ENCODE measurements around the gene DISP1.
A peak's percentile ranks its signal among the peaks of the same experiment; 100 is the strongest.

DISP1 gene

DNA sequence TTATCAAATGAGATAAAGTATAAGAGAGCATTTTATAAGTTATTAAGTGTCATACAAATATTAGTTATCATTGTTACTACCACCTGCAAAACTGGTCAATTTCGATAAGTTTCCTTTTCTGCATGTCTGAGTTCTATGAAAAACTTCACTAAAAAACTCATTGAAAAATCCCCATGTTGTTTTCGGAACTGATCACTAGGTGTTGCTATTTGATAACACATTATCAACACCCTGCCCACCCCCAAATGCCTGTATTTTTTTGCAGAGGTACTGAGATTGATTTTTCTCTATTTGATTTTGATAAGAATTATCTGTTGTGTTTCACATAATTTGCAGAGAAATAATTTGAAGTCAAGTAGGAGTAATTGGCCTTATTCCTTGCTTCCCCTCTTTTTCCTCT is 22.1 kb upstream of the DISP1 start:
- DNase-seq (ENCODE audit: low read depth), result no peak
- H3K4me3 ChIP-seq (ENCODE audit: low read depth, low read length), result no peak overlapping the region
- TF ChIP-seq, protein P1, sequence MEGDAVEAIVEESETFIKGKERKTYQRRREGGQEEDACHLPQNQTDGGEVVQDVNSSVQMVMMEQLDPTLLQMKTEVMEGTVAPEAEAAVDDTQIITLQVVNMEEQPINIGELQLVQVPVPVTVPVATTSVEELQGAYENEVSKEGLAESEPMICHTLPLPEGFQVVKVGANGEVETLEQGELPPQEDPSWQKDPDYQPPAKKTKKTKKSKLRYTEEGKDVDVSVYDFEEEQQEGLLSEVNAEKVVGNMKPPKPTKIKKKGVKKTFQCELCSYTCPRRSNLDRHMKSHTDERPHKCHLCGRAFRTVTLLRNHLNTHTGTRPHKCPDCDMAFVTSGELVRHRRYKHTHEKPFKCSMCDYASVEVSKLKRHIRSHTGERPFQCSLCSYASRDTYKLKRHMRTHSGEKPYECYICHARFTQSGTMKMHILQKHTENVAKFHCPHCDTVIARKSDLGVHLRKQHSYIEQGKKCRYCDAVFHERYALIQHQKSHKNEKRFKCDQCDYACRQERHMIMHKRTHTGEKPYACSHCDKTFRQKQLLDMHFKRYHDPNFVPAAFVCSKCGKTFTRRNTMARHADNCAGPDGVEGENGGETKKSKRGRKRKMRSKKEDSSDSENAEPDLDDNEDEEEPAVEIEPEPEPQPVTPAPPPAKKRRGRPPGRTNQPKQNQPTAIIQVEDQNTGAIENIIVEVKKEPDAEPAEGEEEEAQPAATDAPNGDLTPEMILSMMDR (IDR thresholded peaks at IDR 0.05; ENCODE audit: control insufficient read depth, extremely low read depth, insufficient read depth), result peak; percentile 53

DNA sequence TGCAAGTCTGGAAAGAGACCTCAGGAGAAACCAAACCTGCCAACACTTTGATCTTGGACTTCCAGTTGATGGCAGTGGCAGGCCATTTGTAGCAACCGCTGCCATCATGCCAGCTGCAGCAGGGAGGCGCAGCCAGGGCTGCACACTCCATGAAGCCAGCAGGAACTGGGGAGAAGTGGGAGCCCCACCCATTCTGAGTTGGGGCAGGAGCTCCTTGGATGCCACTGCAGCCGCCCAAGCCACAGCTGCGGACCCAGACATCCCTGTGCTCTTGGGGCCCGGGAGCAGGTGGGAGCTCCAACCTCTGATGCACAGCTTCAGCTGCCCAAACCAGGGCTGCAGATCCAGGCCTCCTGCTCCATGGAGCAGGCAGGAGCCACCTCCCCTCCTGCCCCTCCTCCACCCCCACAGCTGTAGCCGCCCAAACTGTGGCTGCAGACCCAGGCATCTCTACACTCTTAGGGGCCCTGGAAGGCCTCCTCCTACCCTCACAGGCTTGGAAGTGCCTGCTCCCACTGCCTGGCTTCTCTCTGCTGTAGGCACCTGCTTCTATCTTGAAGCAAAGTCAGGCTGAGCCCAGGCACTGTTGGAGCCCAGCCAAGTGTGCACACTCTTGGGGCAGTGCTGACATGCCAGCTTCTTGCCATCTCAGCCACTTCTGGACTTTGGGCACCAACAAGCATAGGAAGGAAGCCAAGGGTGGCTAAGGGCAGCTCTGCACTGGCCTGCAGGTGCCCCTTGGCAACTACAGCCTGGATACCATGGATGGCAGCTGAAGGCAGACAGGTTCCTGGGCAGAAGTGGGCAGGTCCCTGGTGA is 20.0 kb upstream of the DISP1 start:
- no peak overlapping the region for H3K4me3 ChIP-seq (ENCODE audit: low read depth, low read length)
- TF ChIP-seq, protein P1 (IDR thresholded peaks at IDR 0.05; ENCODE audit: control insufficient read depth, extremely low read depth, insufficient read depth), result peak; percentile 51
- DNase-seq (ENCODE audit: low read depth), result no peak

DNA sequence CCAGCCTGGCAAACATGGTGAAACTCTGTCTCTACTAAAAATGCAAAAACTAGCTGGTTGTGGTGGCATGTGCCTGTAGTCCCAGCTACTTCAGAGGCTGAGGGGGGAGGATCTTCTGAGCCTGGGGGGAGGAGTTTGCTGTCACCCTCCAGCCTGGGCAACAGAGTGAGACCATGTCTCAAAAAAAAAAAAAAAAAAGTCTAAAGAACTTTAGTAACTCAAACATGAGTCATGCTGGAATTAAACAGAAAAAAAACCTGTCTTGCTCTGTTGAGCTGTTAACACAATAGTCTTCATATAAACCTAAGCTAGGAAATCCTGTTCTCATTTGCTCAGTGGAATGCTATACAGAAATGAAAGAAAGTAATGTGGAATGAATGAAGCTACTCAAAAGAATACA is 16.7 kb upstream of the DISP1 start:
- DNase-seq (ENCODE audit: low read depth), result no peak
- H3K4me3 ChIP-seq (ENCODE audit: low read depth, low read length), result no peak overlapping the region
- TF ChIP-seq, protein P1 (IDR thresholded peaks at IDR 0.05; ENCODE audit: control insufficient read depth, extremely low read depth, insufficient read depth), result no peak

DNA sequence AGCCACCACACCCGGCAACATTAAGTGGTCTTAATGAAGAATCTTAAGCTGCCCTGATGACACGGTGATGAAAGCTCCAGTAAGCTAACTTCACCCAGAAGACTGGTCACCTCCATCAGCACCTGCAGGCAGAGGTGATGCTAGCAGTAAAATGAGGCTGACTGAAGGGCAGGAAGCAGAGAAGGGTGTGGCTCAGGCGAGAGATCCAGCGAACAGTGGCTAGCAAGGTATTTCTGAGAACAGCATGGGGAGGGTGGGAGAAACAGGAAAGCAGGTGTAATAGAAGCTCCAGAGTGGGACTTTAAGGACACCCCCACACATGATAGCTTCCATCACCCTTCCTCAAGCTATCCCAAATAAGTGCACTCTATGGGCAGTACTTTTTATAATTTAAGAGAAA is 15.9 kb upstream of the DISP1 start:
- TF ChIP-seq, protein P1 (IDR thresholded peaks at IDR 0.05; ENCODE audit: control insufficient read depth, extremely low read depth, insufficient read depth), result no peak
- DNase-seq (ENCODE audit: low read depth), result no peak
- no peak overlapping the region for H3K4me3 ChIP-seq (ENCODE audit: low read depth, low read length)

DNA sequence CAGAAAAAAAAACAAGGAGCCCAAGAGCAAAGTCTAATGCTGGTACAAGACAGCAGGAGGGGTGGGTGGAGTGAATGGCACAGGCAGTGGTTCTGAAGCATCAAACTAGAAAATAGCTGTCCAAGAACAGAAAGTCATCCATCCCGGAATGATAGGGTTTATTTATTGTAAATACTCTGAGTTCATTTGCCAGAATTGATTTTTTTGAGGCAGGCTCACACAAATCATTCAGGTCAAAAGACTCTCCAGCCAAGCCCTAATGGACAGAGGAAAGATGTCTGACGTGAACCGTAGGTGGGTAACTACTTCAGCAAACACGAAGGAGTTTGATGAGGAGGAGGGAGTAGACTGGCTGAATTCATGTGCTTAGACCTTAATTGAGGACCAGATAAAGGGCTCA is 13.8 kb upstream of the DISP1 start:
- H3K4me3 ChIP-seq (ENCODE audit: low read depth, low read length), result no peak overlapping the region
- no peak for DNase-seq (ENCODE audit: low read depth)
- TF ChIP-seq, protein P1 (IDR thresholded peaks at IDR 0.05; ENCODE audit: control insufficient read depth, extremely low read depth, insufficient read depth), result no peak

DNA sequence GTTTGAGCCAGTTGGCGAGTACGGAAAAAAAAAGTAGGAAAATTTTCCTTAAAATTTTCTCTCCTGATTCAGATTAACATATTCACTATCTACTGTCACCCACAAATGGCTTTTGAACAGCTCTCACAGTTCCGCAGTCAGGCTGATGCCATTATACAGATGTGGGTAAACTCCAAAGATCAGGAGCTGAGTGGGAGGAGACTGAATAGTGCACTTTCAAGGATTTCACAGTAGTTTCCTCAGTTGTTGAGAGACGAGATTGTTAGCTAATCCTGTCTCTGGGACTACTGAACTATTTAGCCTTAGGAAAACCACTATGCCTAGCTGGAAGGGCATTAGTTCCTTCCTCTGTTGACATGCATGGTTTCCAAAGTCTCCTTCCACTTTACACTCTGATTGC is 3.2 kb upstream of the DISP1 start:
- DNase-seq (ENCODE audit: low read depth), result no peak
- no peak overlapping the region for H3K4me3 ChIP-seq (ENCODE audit: low read depth, low read length)
- TF ChIP-seq, protein P1 (IDR thresholded peaks at IDR 0.05; ENCODE audit: control insufficient read depth, extremely low read depth, insufficient read depth), result no peak
